Progenitor cell of endocrine pancreas (in vitro differentiated cells): ENCODE results near the gene OMP. TPM values are rescaled to one million over a fixed set of nuclear protein-coding genes. Genes with fewer than 3 reads are reported as not detected.

Experiments
- DNase-seq: peaks from one replicate; pipeline ENCODE4 v3.0.0; 2021; ENCODE audit warnings: low spot score; ENCODE audit not compliant: unreplicated experiment
- H3K27ac Mint-ChIP-seq: 2 replicates; pipeline ENCODE4 v1.8.0; 2021; ENCODE audit warnings: mild to moderate bottlenecking, moderate library complexity, mixed read lengths
- H3K27me3 Mint-ChIP-seq: 2 replicates; pipeline ENCODE4 v1.8.0; 2021; ENCODE audit warnings: mixed read lengths
- H3K36me3 Mint-ChIP-seq: 2 replicates; pipeline ENCODE4 v1.8.0; 2022; ENCODE audit warnings: mixed read lengths; ENCODE audit not compliant: insufficient read depth
- H3K4me1 Mint-ChIP-seq: 2 replicates; pipeline ENCODE4 v1.8.0; 2021; ENCODE audit warnings: low read depth, mixed read lengths
- H3K4me3 Mint-ChIP-seq: 2 replicates; pipeline ENCODE4 v1.8.0; 2021; ENCODE audit warnings: low read depth, mild to moderate bottlenecking, moderate library complexity, mixed read lengths
- H3K9me3 Mint-ChIP-seq: 2 replicates; pipeline ENCODE4 v1.8.0; 2021; ENCODE audit warnings: low read depth, mixed read lengths
- total RNA-seq: library from RNA; stranded (reverse); gene quantifications from 2 replicates; pipeline ENCODE4 v1.2.1, GENCODE V29; 2021
- TF ChIP-seq, protein P1 (sequence below): fragments of 200-600 bp; sonication (generic); IDR thresholded peaks from one replicate; pipeline ENCODE4 v1.5.0; 2021; ENCODE audit warnings: antibody characterized with exemption, mild to moderate bottlenecking; ENCODE audit not compliant: unreplicated experiment

Gene OMP
- total RNA-seq, 1 donor from 2014 or later = not detected

DNA sequence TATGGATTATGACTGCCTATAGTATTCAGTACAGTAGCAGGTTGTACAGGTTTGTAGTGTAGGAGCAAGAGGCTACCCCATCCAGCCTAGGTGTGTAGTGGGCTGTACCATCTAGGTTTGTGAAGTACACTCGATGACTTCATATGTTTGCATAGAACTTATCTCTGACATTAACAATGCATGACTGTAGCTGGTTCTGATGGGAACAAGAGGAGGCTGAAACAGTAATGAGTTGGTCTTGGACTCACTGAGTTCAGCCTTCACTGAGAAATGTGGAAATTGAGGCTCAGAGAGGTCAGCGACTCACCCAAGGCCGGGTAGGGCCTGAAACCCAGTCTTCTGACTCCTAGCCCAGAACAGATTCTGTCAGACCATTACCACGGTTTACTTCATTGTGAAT lies 38.4 kb downstream of the OMP start:
- Mint-ChIP-seq H3K9me3 (peaks cover 3% of the 10 kb centered on the region), H3K4me3 (no peak overlapping the region), H3K4me1 (peaks cover 22% of the 10 kb centered on the region), H3K36me3 (no peaks in the 10 kb centered on the region), H3K27ac (no peak overlapping the region), H3K27me3 (peaks cover 21% of the 10 kb centered on the region)
- no peak for DNase-seq
- TF ChIP-seq, protein P1, sequence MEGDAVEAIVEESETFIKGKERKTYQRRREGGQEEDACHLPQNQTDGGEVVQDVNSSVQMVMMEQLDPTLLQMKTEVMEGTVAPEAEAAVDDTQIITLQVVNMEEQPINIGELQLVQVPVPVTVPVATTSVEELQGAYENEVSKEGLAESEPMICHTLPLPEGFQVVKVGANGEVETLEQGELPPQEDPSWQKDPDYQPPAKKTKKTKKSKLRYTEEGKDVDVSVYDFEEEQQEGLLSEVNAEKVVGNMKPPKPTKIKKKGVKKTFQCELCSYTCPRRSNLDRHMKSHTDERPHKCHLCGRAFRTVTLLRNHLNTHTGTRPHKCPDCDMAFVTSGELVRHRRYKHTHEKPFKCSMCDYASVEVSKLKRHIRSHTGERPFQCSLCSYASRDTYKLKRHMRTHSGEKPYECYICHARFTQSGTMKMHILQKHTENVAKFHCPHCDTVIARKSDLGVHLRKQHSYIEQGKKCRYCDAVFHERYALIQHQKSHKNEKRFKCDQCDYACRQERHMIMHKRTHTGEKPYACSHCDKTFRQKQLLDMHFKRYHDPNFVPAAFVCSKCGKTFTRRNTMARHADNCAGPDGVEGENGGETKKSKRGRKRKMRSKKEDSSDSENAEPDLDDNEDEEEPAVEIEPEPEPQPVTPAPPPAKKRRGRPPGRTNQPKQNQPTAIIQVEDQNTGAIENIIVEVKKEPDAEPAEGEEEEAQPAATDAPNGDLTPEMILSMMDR = no peak

- Mint-ChIP-seq H3K4me3 (no peak overlapping the region), H3K27ac (peak overlapping the region; percentile 86), H3K27me3 (peaks cover 22% of the 10 kb centered on the region), H3K4me1 (peaks cover 22% of the 10 kb centered on the region), H3K36me3 (no peaks in the 10 kb centered on the region), H3K9me3 (peaks cover 3% of the 10 kb centered on the region)
- TF ChIP-seq, protein P1 = no peak
- no peak for DNase-seq
These were observed 38.8 kb downstream of the OMP start for GRCh38 chr11:77141475-77141874.

DNA sequence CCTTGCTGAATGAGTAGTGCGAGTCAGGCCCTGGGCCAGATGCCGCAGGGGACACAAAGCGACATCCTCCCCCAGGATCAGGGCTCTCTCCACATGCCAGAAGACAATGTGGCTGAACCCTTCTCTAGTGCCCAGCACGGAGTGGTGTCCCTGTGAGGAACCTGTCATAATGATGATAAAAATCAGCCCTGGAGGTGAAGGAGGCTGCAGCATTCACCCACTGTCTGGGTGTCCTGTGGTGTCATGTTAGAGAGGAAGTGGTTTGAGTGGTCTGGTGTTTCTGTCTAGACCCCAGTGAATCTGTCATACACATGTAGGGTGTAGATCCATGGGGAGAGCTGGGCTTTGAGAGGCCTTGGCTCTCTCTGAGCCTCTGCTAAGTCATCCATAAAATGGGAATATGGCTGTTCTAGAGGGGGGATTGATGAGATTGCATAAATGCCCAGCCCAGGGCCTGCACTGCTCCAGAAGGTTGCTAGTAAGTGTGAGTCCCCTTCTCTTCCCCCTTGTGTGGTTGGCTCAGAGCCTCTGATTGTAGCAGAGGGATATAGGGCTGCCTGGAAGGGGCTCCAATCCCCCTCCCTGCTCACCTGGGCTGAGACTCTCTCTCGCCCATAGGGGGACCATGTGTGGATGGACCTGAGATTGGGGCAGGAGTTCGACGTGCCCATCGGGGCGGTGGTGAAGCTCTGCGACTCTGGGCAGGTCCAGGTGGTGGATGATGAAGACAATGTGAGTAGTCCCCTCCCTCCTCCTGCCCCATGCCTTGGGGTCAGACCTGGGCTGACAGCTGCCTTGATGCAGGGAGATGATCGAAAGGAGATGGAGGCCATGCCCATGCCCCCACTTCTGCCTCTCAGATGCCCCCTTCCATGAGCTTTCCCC lies 39.7 kb downstream of the OMP start:
- no peak for DNase-seq
- Mint-ChIP-seq H3K4me1 (peaks cover 22% of the 10 kb centered on the region), H3K9me3 (peaks cover 3% of the 10 kb centered on the region), H3K36me3 (no peaks in the 10 kb centered on the region), H3K27me3 (peaks cover 26% of the 10 kb centered on the region), H3K27ac (no peak overlapping the region), H3K4me3 (no peak overlapping the region)
- TF ChIP-seq, protein P1 = no peak

DNA sequence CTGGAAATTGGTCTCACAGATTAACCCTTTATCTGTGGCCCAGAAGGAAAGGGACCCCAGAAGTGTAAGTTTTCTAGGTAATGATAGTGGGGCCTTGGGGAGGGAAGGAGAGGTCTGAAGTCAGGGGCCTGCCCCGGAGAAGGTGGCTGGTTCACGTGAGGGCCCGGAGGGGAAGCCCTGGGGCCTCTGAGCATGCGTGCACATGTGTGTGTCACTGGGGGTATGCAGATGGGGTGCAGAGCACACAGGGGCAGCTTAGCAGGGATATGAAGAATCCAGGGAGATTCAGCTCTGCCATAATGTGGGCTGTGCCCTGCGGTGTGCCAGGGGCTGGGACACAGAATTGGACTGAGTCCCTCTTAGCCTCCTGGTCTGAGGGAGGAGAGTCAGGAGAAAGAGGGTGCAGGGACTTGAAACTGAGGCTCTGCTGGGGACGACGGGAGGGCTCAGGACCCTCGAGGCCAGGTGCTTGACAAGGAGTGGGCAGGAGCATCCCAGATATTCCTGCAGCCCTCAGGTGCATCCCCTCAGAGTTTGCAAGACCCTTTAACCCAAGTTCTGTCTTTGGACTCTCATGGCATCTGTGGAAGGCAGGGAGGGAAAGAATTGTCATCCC lies 40.9 kb downstream of the OMP start:
- Mint-ChIP-seq H3K36me3 (no peaks in the 10 kb centered on the region), H3K27ac (no peak overlapping the region), H3K9me3 (peaks cover 3% of the 10 kb centered on the region), H3K4me1 (peaks cover 28% of the 10 kb centered on the region), H3K4me3 (no peak overlapping the region), H3K27me3 (peaks cover 37% of the 10 kb centered on the region)
- TF ChIP-seq, protein P1 = no peak
- no peak for DNase-seq

DNA sequence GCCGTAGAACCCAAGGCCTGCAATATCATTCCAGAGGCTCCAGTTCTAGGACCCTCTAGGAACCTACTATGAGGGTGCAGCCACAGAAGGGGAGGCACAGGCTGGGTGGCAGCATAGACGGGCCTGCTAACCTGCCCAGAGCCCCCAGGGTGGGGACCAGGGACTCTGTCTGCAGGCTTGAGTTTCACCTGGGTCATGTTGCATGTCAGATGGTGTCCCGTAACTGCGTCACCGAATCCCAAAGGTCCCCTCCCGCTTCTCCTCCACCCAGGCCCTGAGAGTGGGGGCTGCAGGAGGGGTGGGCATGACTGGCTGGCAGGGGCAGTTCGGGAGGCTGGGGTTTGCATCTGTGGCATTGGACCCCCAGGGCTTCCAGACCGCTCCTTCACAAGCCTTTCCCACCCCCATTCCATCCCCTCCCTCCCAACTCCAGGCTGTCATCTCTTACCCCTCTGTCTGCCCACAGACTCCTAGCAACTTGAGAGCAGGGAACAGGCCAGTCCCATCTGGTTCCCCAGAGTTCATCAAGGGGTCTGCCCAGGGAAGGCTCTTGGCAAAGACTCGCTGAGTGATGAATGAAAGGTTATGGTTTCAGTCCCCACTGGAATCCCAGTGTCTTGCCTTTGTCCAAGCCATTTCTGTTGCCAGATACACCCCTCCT lies 41.7 kb downstream of the OMP start:
- no peak overlapping the region for H3K27ac Mint-ChIP-seq
- peaks cover 3% of the 10 kb centered on the region for H3K9me3 Mint-ChIP-seq
- TF ChIP-seq, protein P1 = no peak
- no peaks in the 10 kb centered on the region for H3K36me3 Mint-ChIP-seq
- H3K27me3 Mint-ChIP-seq = peaks cover 44% of the 10 kb centered on the region
- H3K4me3 Mint-ChIP-seq = no peak overlapping the region
- DNase-seq = no peak
- H3K4me1 Mint-ChIP-seq = peaks cover 28% of the 10 kb centered on the region
